Astrocyte of the cerebellum (primary cell): ENCODE measurements around the gene C1QC.

Source experiments
- DNase-seq: peaks from one replicate; pipeline ENCODE4 v3.0.0-alpha.2; 2011; ENCODE audit warnings: low read depth
- H3K4me3 ChIP-seq: 2 replicates; pipeline ENCODE4 v1.5.1; 2011; ENCODE audit warnings: mild to moderate bottlenecking, low read depth, low read length, moderate library complexity
- in situ Hi-C: cut with HindIII; loops from 2 replicates; pipeline ENCODE4 v1.10.0; 2017; ENCODE audit warnings: low sequenced_read_pairs
- TF ChIP-seq, protein P1 (sequence below): IDR thresholded peaks from 2 replicates; pipeline ENCODE4 v1.5.1; 2012; ENCODE audit warnings: low read length, low read depth, moderate library complexity, mild to moderate bottlenecking; ENCODE audit errors: missing control alignments

The C1QC gene

DNA sequence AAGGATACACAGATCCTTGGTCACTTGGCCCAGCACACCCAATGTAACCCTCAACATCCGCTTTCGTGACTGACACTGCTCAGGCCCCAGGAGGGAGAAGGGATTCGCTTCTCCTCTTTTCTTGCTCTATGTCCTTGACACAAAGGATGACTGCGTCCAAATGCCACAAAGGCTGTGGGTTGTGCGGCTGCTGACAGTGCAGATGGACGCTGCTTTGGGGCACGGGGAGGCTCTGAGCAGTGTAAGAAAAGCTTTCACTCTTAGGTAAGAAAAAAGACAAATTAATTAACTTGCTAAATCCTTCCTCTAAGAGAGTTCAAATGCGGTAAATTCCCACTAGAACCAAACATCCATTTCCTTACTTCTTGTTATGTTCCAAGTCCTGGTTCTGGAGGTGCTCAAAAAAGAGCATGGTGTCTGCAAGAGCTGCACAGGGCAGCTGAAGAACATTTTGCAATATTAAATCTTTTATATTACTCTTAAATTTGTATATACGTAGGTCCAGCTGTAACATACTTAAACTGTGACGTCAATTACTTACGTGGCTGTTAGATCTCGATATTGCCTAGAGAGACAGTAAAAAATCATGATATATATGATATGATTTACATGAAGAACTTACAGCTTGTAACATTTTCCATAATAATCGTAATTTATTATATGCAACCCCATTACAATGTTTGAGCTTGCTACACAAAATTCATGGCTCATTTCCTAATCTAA, 47.8 kb downstream of the C1QC start:
- TF ChIP-seq, protein P1, sequence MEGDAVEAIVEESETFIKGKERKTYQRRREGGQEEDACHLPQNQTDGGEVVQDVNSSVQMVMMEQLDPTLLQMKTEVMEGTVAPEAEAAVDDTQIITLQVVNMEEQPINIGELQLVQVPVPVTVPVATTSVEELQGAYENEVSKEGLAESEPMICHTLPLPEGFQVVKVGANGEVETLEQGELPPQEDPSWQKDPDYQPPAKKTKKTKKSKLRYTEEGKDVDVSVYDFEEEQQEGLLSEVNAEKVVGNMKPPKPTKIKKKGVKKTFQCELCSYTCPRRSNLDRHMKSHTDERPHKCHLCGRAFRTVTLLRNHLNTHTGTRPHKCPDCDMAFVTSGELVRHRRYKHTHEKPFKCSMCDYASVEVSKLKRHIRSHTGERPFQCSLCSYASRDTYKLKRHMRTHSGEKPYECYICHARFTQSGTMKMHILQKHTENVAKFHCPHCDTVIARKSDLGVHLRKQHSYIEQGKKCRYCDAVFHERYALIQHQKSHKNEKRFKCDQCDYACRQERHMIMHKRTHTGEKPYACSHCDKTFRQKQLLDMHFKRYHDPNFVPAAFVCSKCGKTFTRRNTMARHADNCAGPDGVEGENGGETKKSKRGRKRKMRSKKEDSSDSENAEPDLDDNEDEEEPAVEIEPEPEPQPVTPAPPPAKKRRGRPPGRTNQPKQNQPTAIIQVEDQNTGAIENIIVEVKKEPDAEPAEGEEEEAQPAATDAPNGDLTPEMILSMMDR: no peak
- no peak for DNase-seq
- in situ Hi-C loops: no loop called here
- H3K4me3 ChIP-seq: no peak overlapping the region

DNA sequence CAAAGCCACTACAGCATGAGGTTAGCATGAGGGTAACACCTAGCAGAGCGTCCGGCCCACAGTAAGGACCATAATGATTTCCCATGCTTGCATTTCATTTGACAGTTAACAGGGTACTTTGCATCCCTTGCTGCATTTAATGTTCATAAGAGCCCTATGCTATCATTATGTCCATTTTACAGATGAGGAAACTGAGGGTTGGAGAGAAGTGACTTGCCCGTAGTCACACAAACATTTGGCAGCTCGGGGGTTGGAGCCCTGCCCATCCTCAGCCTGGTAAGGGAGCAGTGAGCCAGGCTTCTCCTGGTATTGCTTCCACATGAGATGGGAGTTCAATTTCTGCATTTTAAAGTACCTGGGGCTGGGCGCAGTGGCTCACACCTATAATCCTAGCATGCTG, 50.7 kb downstream of the C1QC start:
- H3K4me3 ChIP-seq: no peak overlapping the region
- TF ChIP-seq, protein P1: no peak
- DNase-seq: no peak
- in situ Hi-C loops: no loop called here

DNA sequence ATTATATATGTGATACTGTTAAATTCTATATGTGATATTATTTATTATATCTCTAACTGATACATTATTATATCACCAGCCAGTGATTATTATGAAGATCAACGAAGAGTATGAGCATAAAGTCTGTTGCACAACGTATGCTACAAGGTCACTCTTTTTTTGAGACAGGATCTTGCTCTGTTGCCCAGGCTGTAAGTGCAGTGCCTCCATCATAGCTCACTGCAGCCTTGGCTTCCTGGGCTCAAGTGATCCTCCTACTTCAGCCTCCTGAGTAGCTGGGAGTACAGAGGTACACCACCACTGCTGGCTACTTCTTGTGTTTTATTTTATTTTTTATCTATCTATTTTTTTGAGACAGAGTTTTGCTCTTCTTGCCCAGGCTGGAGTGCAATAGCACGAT, 53.2 kb downstream of the C1QC start:
- no peak for DNase-seq
- no peak overlapping the region for H3K4me3 ChIP-seq
- TF ChIP-seq, protein P1: no peak
- in situ Hi-C loops: no loop called here
